Measurements from ENCODE around the gene NDUFS7. TPM values are rescaled to one million over a fixed set of nuclear protein-coding genes. Genes with fewer than 3 reads are reported as not detected.

Gene NDUFS7
- total RNA-seq, 1 experiment from 2014 or later: 83.9 TPM

- Histone ChIP-seq H3K4me1 (ENCODE audit: insufficient read depth, low read length) (no peaks in the 10 kb centered on the region; the same call in 1 of the 2 replicates), H3K4ac (ENCODE audit: low read depth, low read length) (no peak overlapping the region), H3K18ac (ENCODE audit: insufficient read length, low read depth, low read length) (no peak overlapping the region), H4K5ac (ENCODE audit: insufficient read length, low read depth, low read length) (no peak overlapping the region), H4K8ac (replicated peaks; ENCODE audit: insufficient read length, low read depth, low read length) (no peak overlapping the region), H3K4me2 (ENCODE audit: insufficient read depth, insufficient read length, low read length) (no peak overlapping the region), H3K23ac (ENCODE audit: insufficient read length, low read depth, low read length) (no peak overlapping the region), H2BK20ac (ENCODE audit: low read depth, low read length, poor library complexity, severe bottlenecking) (no peak overlapping the region), H3K27me3 (ENCODE audit: insufficient read depth, low read length) (no peaks in the 10 kb centered on the region), H3K27ac (ENCODE audit: insufficient read length, low read depth, low read length) (no peak overlapping the region), H3K9me3 (ENCODE audit: control insufficient read depth, low read depth, low read length) (no peaks in the 10 kb centered on the region), H3K9ac (ENCODE audit: extremely low read depth, insufficient read length, low read length) (no peak overlapping the region), H4K20me1 (ENCODE audit: control insufficient read depth, insufficient read depth, insufficient read length) (peaks cover 2% of the 10 kb centered on the region), H2BK15ac (ENCODE audit: low read depth, low read length) (no peak overlapping the region), H2AFZ (ENCODE audit: low read length) (no peak overlapping the region), H3K79me2 (ENCODE audit: insufficient read depth, low read length) (peaks cover 18% of the 10 kb centered on the region; the same call in 1 of the 2 replicates), H3K23me2 (ENCODE audit: insufficient read length, low read depth, low read length, poor library complexity, severe bottlenecking) (peaks cover 6% of the 10 kb centered on the region), H2BK12ac (ENCODE audit: insufficient read length, low read depth, low read length) (no peak overlapping the region), H2AK5ac (ENCODE audit: insufficient read length, low read length) (no peak overlapping the region), H3K14ac (ENCODE audit: insufficient read depth, low read length) (no peak overlapping the region), H4K91ac (ENCODE audit: insufficient read length, low read depth, low read length) (no peak overlapping the region), H2BK120ac (ENCODE audit: low read depth, low read length, poor library complexity, severe bottlenecking) (no peak overlapping the region), H3K79me1 (ENCODE audit: insufficient read depth, low read depth, low read length, poor library complexity, severe bottlenecking) (peaks cover 7% of the 10 kb centered on the region), H3T11ph (ENCODE audit: low read length) (no peak overlapping the region), H3K56ac (ENCODE audit: insufficient read length, low read depth, low read length) (no peak overlapping the region), H2BK5ac (ENCODE audit: insufficient read length, low read length) (no peak overlapping the region)
- no peak overlapping the region; a peak in 1 of 7 replicates for H3K27ac Mint-ChIP-seq
- no peak for TF ChIP-seq CTCF (conservative IDR thresholded peaks at IDR 0.05)
- H3K4me3 Mint-ChIP-seq: no peak overlapping the region
- peaks cover 7 to 27% of the 10 kb centered on the region in 2 experiments for H3K4me1 Mint-ChIP-seq
- no peak for DNase-seq
- no CpG with 5 or more reads among the region's 22 CpGs for WGBS (ENCODE audit: extremely low coverage, insufficient read length, low lambda C conversion rate)
- H3K36me3 Mint-ChIP-seq (ENCODE audit: insufficient read depth in 1 of 3, low read depth in 3 of 3): peaks cover 32 to 84% (median 83%) of the 10 kb centered on the region in 3 experiments
- no peaks in the 10 kb centered on the region for H3K27me3 Mint-ChIP-seq (ENCODE audit: low read depth)
- no peaks in the 10 kb centered on the region for H3K9me3 Mint-ChIP-seq
These were observed 38.2 kb downstream of the NDUFS7 start for GRCh38 chr19:1421958-1422305.
